SK-N-SH (cell line): ENCODE measurements around the gene TMCC2. TPM values are rescaled to one million over a fixed set of nuclear protein-coding genes. Genes with fewer than 3 reads are reported as not detected.

Experiments
- CTCF ChIA-PET: fragments of 300-600, 350-600 bp; formaldehyde crosslinking; extraction: SDS; loops from one replicate; lab custom pipeline; 2021; lab: Yijun Ruan, JAX
- POLR2A ChIA-PET: fragments of 350-600 bp; sonication (Branson Sonifier 250); formaldehyde crosslinking; extraction: SDS; loops from one replicate; lab custom pipeline; 2020; ENCODE audit warnings: antibody characterized with exemption, inconsistent platforms; lab: Yijun Ruan, JAX
- DNase-seq: peaks from one replicate; pipeline ENCODE4 v3.0.0; 2012
- H2AFZ ChIP-seq: fragments of 200-600 bp; sonication (generic); 2 replicates; pipeline ENCODE4 v1.8.1; 2016; ENCODE audit warnings: antibody characterized with exemption, mild to moderate bottlenecking, low read depth
- H3F3A ChIP-seq: fragments of 200-600 bp; sonication (generic); replicated peaks from 2 replicates; pipeline ENCODE3; 2016; ENCODE audit warnings: antibody characterized with exemption, mild to moderate bottlenecking; ENCODE audit not compliant: insufficient read depth
- H3K27ac ChIP-seq, 2 experiments: fragments of 200-500 bp in 1 of 2; fragments of 200-600 bp in 1 of 2; sonication (Bioruptor generic) in 1 of 2; sonication (generic), shearing (Covaris generic) in 1 of 2; 2 replicates each; pipeline versions ENCODE4 v1.5.1 to v1.6.1; 2014 to 2016; ENCODE audit warnings: low read depth in 2 of 2, inconsistent platforms in 1 of 2, low read length in 1 of 2, mild to moderate bottlenecking in 1 of 2, mixed read lengths in 1 of 2
- H3K27me3 ChIP-seq: fragments of 200-600 bp; sonication (generic), shearing (Covaris generic); 2 replicates; pipeline ENCODE4 v1.6.1; 2016; ENCODE audit warnings: mixed run types; ENCODE audit not compliant: insufficient read depth
- H3K36me3 ChIP-seq, 2 experiments: fragments of 200-500 bp in 1 of 2; fragments of 200-600 bp in 1 of 2; sonication (Bioruptor generic) in 1 of 2; sonication (generic) in 1 of 2; replicated peaks in 1 of 2; 2 replicates each; pipeline versions ENCODE3 to v1.5.1; 2014 to 2016; ENCODE audit warnings: low read length in 1 of 2, mild to moderate bottlenecking in 1 of 2; ENCODE audit not compliant: insufficient read depth in 2 of 2, control insufficient read depth in 1 of 2
- H3K4me1 ChIP-seq, 2 experiments: fragments of 200-500 bp in 1 of 2; fragments of 200-600 bp in 1 of 2; sonication (Bioruptor generic) in 1 of 2; sonication (generic), shearing (Covaris generic) in 1 of 2; 2 replicates each; pipeline versions ENCODE4 v1.5.1 to v1.6.1; 2014 to 2016; ENCODE audit warnings: low read depth in 1 of 2, low read length in 1 of 2, mixed run types in 1 of 2; ENCODE audit not compliant: insufficient read depth in 2 of 2, control insufficient read depth in 1 of 2
- H3K4me2 ChIP-seq: fragments of 200-600 bp; sonication (generic), shearing (Covaris generic); 2 replicates; pipeline ENCODE4 v1.6.1; 2017; ENCODE audit warnings: mixed run types
- H3K4me3 ChIP-seq, 2 experiments: fragments of 200-500 bp in 1 of 2; fragments of 200-600 bp in 1 of 2; sonication (Bioruptor generic) in 1 of 2; sonication (generic), shearing (Covaris generic) in 1 of 2; 2 replicates each; pipeline versions ENCODE4 v1.5.1 to v1.8.1; 2014 to 2016; ENCODE audit warnings: low read depth in 2 of 2, inconsistent platforms in 1 of 2, low read length in 1 of 2, mild to moderate bottlenecking in 1 of 2, mixed read lengths in 1 of 2, moderate library complexity in 1 of 2
- H3K79me2 ChIP-seq: fragments of 200-600 bp; sonication (generic); 2 replicates; pipeline ENCODE4 v1.8.1; 2017; ENCODE audit warnings: mild to moderate bottlenecking; ENCODE audit not compliant: insufficient read depth
- H3K9ac ChIP-seq: fragments of 200-600 bp; sonication (generic); 2 replicates; pipeline ENCODE4 v1.6.1; 2017; ENCODE audit warnings: mixed run types
- H3K9me2 ChIP-seq: fragments of 200-600 bp; sonication (generic); 2 replicates; pipeline ENCODE4 v1.6.1; 2017; ENCODE audit warnings: mixed run types
- H3K9me3 ChIP-seq: fragments of 200-600 bp; sonication (generic); 2 replicates; pipeline ENCODE4 v1.6.1; 2017; ENCODE audit warnings: mixed run types, mild to moderate bottlenecking, moderate library complexity
- H4K20me1 ChIP-seq: fragments of 200-600 bp; sonication (generic); 2 replicates; pipeline ENCODE4 v1.6.1; 2017; ENCODE audit warnings: mild to moderate bottlenecking, mixed run types; ENCODE audit not compliant: insufficient read depth
- CTCF ChIP-seq: fragments of 200-600 bp; sonication (generic); IDR thresholded peaks from 2 replicates; pipeline ENCODE4 v1.6.1; 2017; ENCODE audit warnings: antibody characterized with exemption, mild to moderate bottlenecking, moderate library complexity
- ELF1 ChIP-seq: IDR thresholded peaks from 2 replicates; pipeline ENCODE4 v1.4.0; 2012
- FOXJ3 ChIP-seq: sonication (generic); formaldehyde crosslinking; IDR thresholded peaks from 2 replicates; pipeline ENCODE4 v1.5.1; 2020; ENCODE audit warnings: mild to moderate bottlenecking, missing genetic modification reagents
- GABPA ChIP-seq: IDR thresholded peaks from 2 replicates; pipeline ENCODE4 v1.4.0; 2012; ENCODE audit warnings: low read depth, mild to moderate bottlenecking
- GATA2 ChIP-seq: sonication (generic); formaldehyde crosslinking; IDR thresholded peaks from 2 replicates; pipeline ENCODE4 v1.5.0; 2020; ENCODE audit warnings: mild to moderate bottlenecking, missing genetic modification reagents
- IRF3 ChIP-seq: fragments of 150-350 bp; IDR thresholded peaks from 2 replicates; pipeline ENCODE4 v1.6.1; 2016; ENCODE audit warnings: mild to moderate bottlenecking, low read depth, low read length
- MAX ChIP-seq: IDR thresholded peaks from 2 replicates; pipeline ENCODE4 v1.4.0; 2012; ENCODE audit warnings: low read depth
- NRF1 ChIP-seq: IDR thresholded peaks from 2 replicates; pipeline ENCODE4 v1.6.1; 2012; ENCODE audit warnings: low read depth, mild to moderate bottlenecking, low read length
- RAD21 ChIP-seq: IDR thresholded peaks from 2 replicates; pipeline ENCODE4 v1.6.1; 2012; ENCODE audit warnings: mild to moderate bottlenecking, low read length
- RFX5 ChIP-seq: IDR thresholded peaks from 2 replicates; pipeline ENCODE4 v1.6.1; 2012; ENCODE audit warnings: mild to moderate bottlenecking, improper control_type of control experiment, low read length
- TCF12 ChIP-seq: IDR thresholded peaks from 2 replicates; pipeline ENCODE4 v1.4.0; 2012
- USF2 ChIP-seq: fragments of 150-350 bp; IDR thresholded peaks from 2 replicates; pipeline ENCODE4 v1.6.1; 2017; ENCODE audit warnings: antibody characterized with exemption, low read length, low read depth, borderline replicate concordance
- YY1 ChIP-seq: IDR thresholded peaks from 2 replicates; pipeline ENCODE4 v1.4.0; 2012; ENCODE audit warnings: low read depth, mild to moderate bottlenecking
- ZBTB33 ChIP-seq: IDR thresholded peaks from 2 replicates; pipeline ENCODE4 v1.4.0; 2012; ENCODE audit warnings: low read depth, borderline replicate concordance
- WGBS: methylation state at CpG from one replicate; pipeline ENCODE4 v1.1.6; 2017; ENCODE audit warnings: low lambda C conversion rate; 5-methylcytosine and 5-hydroxymethylcytosine counted together
- polyA plus RNA-seq, 3 experiments: library from polyadenylated mRNA; depleted of rRNA; stranded (reverse); fragments of >200 nt; gene quantifications; 2 replicates each; pipeline ENCODE4 v1.2.3, GENCODE V29; 2012

Gene TMCC2
- polyA plus RNA-seq, 1 of the 3 experiments (the other 2 are of a cell fraction): 6.0 TPM

GRCh38 chr1:205315008-205315618, 87.4 kb downstream of the TMCC2 start:
- Histone ChIP-seq H3K4me3 (no peak overlapping the region), H3K27me3 (no peaks in the 10 kb centered on the region), H3K36me3 (peaks cover 8 to 20% of the 10 kb centered on the region in 2 experiments), H3K4me1 (peaks cover 13 to 27% of the 10 kb centered on the region in 2 experiments), H2AFZ (no peak overlapping the region), H3K9me2 (no peaks in the 10 kb centered on the region), H3F3A (no peaks in the 10 kb centered on the region), H3K9me3 (no peaks in the 10 kb centered on the region), H3K79me2 (peaks cover 100% of the 10 kb centered on the region), H3K9ac (no peak overlapping the region), H3K27ac (no peak overlapping the region), H4K20me1 (peaks cover 50% of the 10 kb centered on the region), H3K4me2 (no peak overlapping the region; the same call in 1 of the 2 replicates)
- TF ChIP-seq RFX5: no peak
- TF ChIP-seq ZBTB33: no peak
- TF ChIP-seq NRF1: no peak
- TF ChIP-seq YY1: no peak
- no peak for TF ChIP-seq FOXJ3
- no peak for TF ChIP-seq TCF12
- TF ChIP-seq MAX: no peak
- no peak for TF ChIP-seq GABPA
- no peak for TF ChIP-seq CTCF
- TF ChIP-seq RAD21: no peak
- no peak for TF ChIP-seq GATA2 (CRISPR knock-in tag)
- no peak for TF ChIP-seq ELF1
- TF ChIP-seq USF2: no peak
- TF ChIP-seq IRF3: no peak
- ChIA-PET CTCF (interaction anchor here (0.8 to 46.8 kb wide), 3 partner anchors 10 to 170 kb away, joined by 3 to 1368 read pairs (median 11); no protein-coding TSS in a partner anchor), POLR2A (no interaction called here)
- DNase-seq: no peak
- 80% methylated on average over 4 of the region's 5 CpGs for WGBS
